ENCODE data around the gene CLEC5A.
"Not testable (repeated sequence)": the region's sequence is repeated elsewhere in the genome, so short reads cannot be mapped to it uniquely, and the experiment has no call there.

CLEC5A gene

GRCh38 chr7:141945356-141945755 lies 1.4 kb downstream of the CLEC5A start:
- DNase-seq, result no peak

- no peak for DNase-seq
Measured at GRCh38 chr7:141944811-141945210, 2.0 kb downstream of the CLEC5A start.

- DNase-seq, result no peak
Measured at GRCh38 chr7:141943846-141944245, 2.9 kb downstream of the CLEC5A start.

- DNase-seq, result no peak
Measured at GRCh38 chr7:141941075-141941474, 5.7 kb downstream of the CLEC5A start.

GRCh38 chr7:141930211-141930610 lies 16.6 kb downstream of the CLEC5A start:
- no peak for DNase-seq

- DNase-seq, result no peak
Measured at GRCh38 chr7:141928845-141929195, 18.0 kb downstream of the CLEC5A start.

- no peak for DNase-seq
Measured at GRCh38 chr7:141928146-141928844, 18.5 kb downstream of the CLEC5A start.

GRCh38 chr7:141920281-141920680 lies 26.5 kb downstream of the CLEC5A start:
- DNase-seq, result no peak

GRCh38 chr7:141916099-141916498 lies 30.7 kb downstream of the CLEC5A start, which contains the start of gene OR9A4:
TSS of gene OR9A4 (plus strand) at chr7:141916399. CDS start at chr7:141918876, 2,477 bp downstream.
- no peak for DNase-seq

GRCh38 chr7:141915565-141915964 lies 31.2 kb downstream of the CLEC5A start:
- no peak for DNase-seq

- no peak for DNase-seq
Measured at GRCh38 chr7:141911391-141911790, 35.4 kb downstream of the CLEC5A start.

GRCh38 chr7:141906285-141906684 lies 40.5 kb downstream of the CLEC5A start:
- DNase-seq, result no peak

GRCh38 chr7:141899366-141899765 lies 47.4 kb downstream of the CLEC5A start:
- not testable (repeated sequence) for DNase-seq

- no peak for DNase-seq
Measured at GRCh38 chr7:141891336-141891735, 55.4 kb downstream of the CLEC5A start.

- no peak for DNase-seq
Measured at GRCh38 chr7:141889321-141889720, 57.5 kb downstream of the CLEC5A start.

GRCh38 chr7:141884539-141885225 lies 62.1 kb downstream of the CLEC5A start:
- no peak for DNase-seq

- no peak for DNase-seq
Measured at GRCh38 chr7:141880960-141881359, 65.8 kb downstream of the CLEC5A start.

- DNase-seq, result no peak
Measured at GRCh38 chr7:141877365-141877764, 69.4 kb downstream of the CLEC5A start.

All from activated naive CD4-positive, alpha-beta T cell (primary cell).